DMS53 (cell line): ENCODE measurements around the gene MED23.
"Not testable (repeated sequence)": the region's sequence is repeated elsewhere in the genome, so short reads cannot be mapped to it uniquely, and the experiment has no call there.

Source experiments
- DNase-seq: peaks from one replicate; lab custom pipeline; 2025; lab: John Stamatoyannopoulos, UW

MED23 gene

GRCh38 chr6:131574686-131575085 is 53.4 kb downstream of the MED23 start:
- DNase-seq, result no peak

- DNase-seq, result no peak
Observed at GRCh38 chr6:131574133-131574532, 53.9 kb downstream of the MED23 start.

- no peak for DNase-seq
Observed at GRCh38 chr6:131572686-131573415, 55.2 kb downstream of the MED23 start, which contains the start of gene ARG1. TSS of gene ARG1 (plus strand) at chr6:131573226. CDS start at chr6:131573283, 57 bp downstream.

GRCh38 chr6:131568726-131569125 is 59.3 kb downstream of the MED23 start:
- DNase-seq, result no peak

- DNase-seq, result no peak
Observed at GRCh38 chr6:131565056-131565455, 63.0 kb downstream of the MED23 start.

GRCh38 chr6:131561925-131562707 is 65.9 kb downstream of the MED23 start:
- no peak for DNase-seq

GRCh38 chr6:131558922-131559321 is 69.1 kb downstream of the MED23 start:
- DNase-seq, result no peak

GRCh38 chr6:131555992-131556391 is 72.0 kb downstream of the MED23 start:
- no peak for DNase-seq

GRCh38 chr6:131552572-131552971 is 75.5 kb downstream of the MED23 start:
- no peak for DNase-seq

GRCh38 chr6:131551902-131552301 is 76.1 kb downstream of the MED23 start:
- DNase-seq, result no peak

GRCh38 chr6:131549811-131550210 is 78.2 kb downstream of the MED23 start:
- no peak for DNase-seq

- DNase-seq, result no peak
Observed at GRCh38 chr6:131548441-131548840, 79.6 kb downstream of the MED23 start.

- no peak for DNase-seq
Observed at GRCh38 chr6:131547488-131547887, 80.6 kb downstream of the MED23 start.

- DNase-seq, result no peak
Observed at GRCh38 chr6:131545317-131545716, 82.7 kb downstream of the MED23 start.

GRCh38 chr6:131538615-131539014 is 89.4 kb downstream of the MED23 start:
- DNase-seq, result not testable (repeated sequence)

GRCh38 chr6:131532580-131533039 is 95.4 kb downstream of the MED23 start:
- no peak for DNase-seq

- DNase-seq, result not testable (repeated sequence)
Observed at GRCh38 chr6:131531681-131532080, 96.4 kb downstream of the MED23 start.

- not testable (repeated sequence) for DNase-seq
Observed at GRCh38 chr6:131530936-131531335, 97.1 kb downstream of the MED23 start.

- no peak for DNase-seq
Observed at GRCh38 chr6:131524695-131525336, 103.2 kb downstream of the MED23 start.

- DNase-seq, result no peak
Observed at GRCh38 chr6:131523988-131524673, 103.9 kb downstream of the MED23 start.
